Measurements from ENCODE around the gene GUCY1A1.

Gene GUCY1A1

GRCh38 chr4:155658681-155659064 is 8.0 kb upstream of the GUCY1A1 start:
- DNase-seq (ENCODE audit: low spot score), result no peak

GRCh38 chr4:155659176-155659575 is 7.5 kb upstream of the GUCY1A1 start:
- DNase-seq (ENCODE audit: low spot score), result no peak

- no peak for DNase-seq (ENCODE audit: low spot score)
Measured at GRCh38 chr4:155660436-155660835, 6.2 kb upstream of the GUCY1A1 start.

GRCh38 chr4:155665054-155665453 is 1.6 kb upstream of the GUCY1A1 start:
- no peak for DNase-seq (ENCODE audit: low spot score)

GRCh38 chr4:155667222-155667567 is 547 bp downstream of the GUCY1A1 start:
- no peak for DNase-seq (ENCODE audit: low spot score)

GRCh38 chr4:155667568-155668511 is 1.2 kb downstream of the GUCY1A1 start:
- no peak for DNase-seq (ENCODE audit: low spot score)

GRCh38 chr4:155668707-155669220 is 2.1 kb downstream of the GUCY1A1 start:
- no peak for DNase-seq (ENCODE audit: low spot score)

- DNase-seq (ENCODE audit: low spot score), result no peak
Measured at GRCh38 chr4:155672342-155672741, 5.7 kb downstream of the GUCY1A1 start.

- DNase-seq (ENCODE audit: low spot score), result no peak
Measured at GRCh38 chr4:155673453-155673979, 6.9 kb downstream of the GUCY1A1 start.

GRCh38 chr4:155674669-155675071 is 8.0 kb downstream of the GUCY1A1 start:
- no peak for DNase-seq (ENCODE audit: low spot score)

- DNase-seq (ENCODE audit: low spot score), result no peak
Measured at GRCh38 chr4:155675709-155676429, 9.2 kb downstream of the GUCY1A1 start.

- no peak for DNase-seq (ENCODE audit: low spot score)
Measured at GRCh38 chr4:155676430-155676825, 9.8 kb downstream of the GUCY1A1 start.

GRCh38 chr4:155678011-155678410 is 11.4 kb downstream of the GUCY1A1 start:
- DNase-seq (ENCODE audit: low spot score), result no peak

GRCh38 chr4:155679343-155679742 is 12.7 kb downstream of the GUCY1A1 start:
- DNase-seq (ENCODE audit: low spot score), result no peak

GRCh38 chr4:155681886-155682285 is 15.2 kb downstream of the GUCY1A1 start:
- DNase-seq (ENCODE audit: low spot score), result no peak

- DNase-seq (ENCODE audit: low spot score), result no peak
Measured at GRCh38 chr4:155684423-155684822, 17.8 kb downstream of the GUCY1A1 start.

GRCh38 chr4:155684892-155685541 is 18.4 kb downstream of the GUCY1A1 start:
- no peak for DNase-seq (ENCODE audit: low spot score)

GRCh38 chr4:155687380-155687982 is 20.8 kb downstream of the GUCY1A1 start:
- DNase-seq (ENCODE audit: low spot score), result no peak

- DNase-seq (ENCODE audit: low spot score), result no peak
Measured at GRCh38 chr4:155688211-155688610, 21.6 kb downstream of the GUCY1A1 start.

- DNase-seq (ENCODE audit: low spot score), result no peak
Measured at GRCh38 chr4:155688860-155689259, 22.2 kb downstream of the GUCY1A1 start.

GRCh38 chr4:155690044-155690837 is 23.6 kb downstream of the GUCY1A1 start:
- DNase-seq (ENCODE audit: low spot score), result no peak
